Measurements from ENCODE around the gene VRK3. TPM values are rescaled to one million over a fixed set of nuclear protein-coding genes. Genes with fewer than 3 reads are reported as not detected.
A peak's percentile ranks its signal among the peaks of the same experiment; 100 is the strongest.

The VRK3 gene
- total and polyA plus RNA-seq, 4 donors: 16.2 to 23.6 (median 20.3) TPM

GRCh38 chr19:50025794-50026549, 800 bp upstream of the VRK3 start, which contains the start of gene ZNF473:
TSS of gene ZNF473 (plus strand) at chr19:50026005. CDS start at chr19:50031083, 5,078 bp downstream.
- Histone ChIP-seq H3K36me3 (ENCODE audit: control insufficient read depth in 4 of 4, insufficient read depth in 3 of 4, low read depth in 1 of 4, low read length in 3 of 4) (peaks cover 0 to 3% (median 0%) of the 10 kb centered on the region in 4 donors), H3K4me3 (ENCODE audit: low read depth in 1 of 3, low read length in 3 of 3) (peak within 1 kb of the TSS; percentile 81 to 98 (median 87)), H3K27ac (ENCODE audit: low read depth in 1 of 2, low read length in 2 of 2) (peak within 1 kb of the TSS; percentile 81 to 86), H3K9ac (ENCODE audit: low read depth in 1 of 2, low read length in 2 of 2) (peak within 1 kb of the TSS; percentile 75 to 82), H3K27me3 (ENCODE audit: control insufficient read depth in 4 of 4, insufficient read depth in 4 of 4, low read length in 3 of 4) (no peaks in the 10 kb centered on the region), H3K4me1 (ENCODE audit: control insufficient read depth in 4 of 4, insufficient read depth in 4 of 4, low read length in 3 of 4) (peaks cover 7 to 26% (median 21%) of the 10 kb centered on the region in 4 donors), H3K9me3 (ENCODE audit: control insufficient read depth in 4 of 4, low read length in 3 of 4) (no peaks in the 10 kb centered on the region)
- DNase-seq (ENCODE audit: low spot score): peak; percentile 89
- TF ChIP-seq SP1 (IDR thresholded peaks at IDR 0.05) (peak; percentile 66), TAF1 (conservative IDR thresholded peaks at IDR 0.05) (no peak), FOXA1 (IDR thresholded peaks at IDR 0.05) (peak; percentile 5), HNF4A (conservative IDR thresholded peaks at IDR 0.05) (peak in 1 of 2 donors; percentile 23), ZBTB33 (IDR thresholded peaks at IDR 0.05) (no peak), GABPA (IDR thresholded peaks at IDR 0.05 in 1 of 2, conservative IDR thresholded peaks at IDR 0.05 in 1 of 2) (peak; percentile 54 to 88), MAX (IDR thresholded peaks at IDR 0.05) (peak; percentile 100), EGR1 (IDR thresholded peaks at IDR 0.05; ENCODE audit: low read depth in 2 of 2) (no peak), NR2F2 (IDR thresholded peaks at IDR 0.05) (peak; percentile 30), REST (IDR thresholded peaks at IDR 0.05) (peak; percentile 46), JUND (IDR thresholded peaks at IDR 0.05) (no peak), RAD21 (IDR thresholded peaks at IDR 0.05) (no peak), ATF3 (IDR thresholded peaks at IDR 0.05) (peak; percentile 44), FOXA2 (IDR thresholded peaks at IDR 0.05) (no peak), HNF4G (IDR thresholded peaks at IDR 0.05) (no peak), YY1 (IDR thresholded peaks at IDR 0.05) (peak; percentile 55), CTCF (IDR thresholded peaks at IDR 0.05; ENCODE audit: low read depth, low read length, missing input control) (no peak), RXRA (IDR thresholded peaks at IDR 0.05) (peak in 1 of 2 donors; percentile 27)
- 13% methylated on average over 45 of the region's 45 CpGs for WGBS

Data from liver (tissue), 9 donors.